Cardiac fibroblast (primary cell): ENCODE results near the gene TSPAN31.

Experiments
- DNase-seq, 2 donors: peaks; one replicate each; pipeline versions ENCODE4 v3.0.0 to v3.0.0-alpha.2; 2010; ENCODE audit warnings: low read depth in 2 of 2
- H3K4me3 ChIP-seq, 2 donors: replicated peaks in 1 of 2; 1 replicate in 1 of 2; 2 replicates in 1 of 2; pipeline ENCODE4 v1.5.1; 2011; ENCODE audit warnings: low read depth in 2 of 2, low read length in 2 of 2, mild to moderate bottlenecking in 2 of 2, moderate library complexity in 1 of 2
- TF ChIP-seq, protein P1 (sequence below): IDR thresholded peaks from one replicate; pipeline ENCODE4 v1.5.1; 2011; ENCODE audit warnings: low read depth, mild to moderate bottlenecking, low read length, inconsistent platforms

The TSPAN31 gene

DNA sequence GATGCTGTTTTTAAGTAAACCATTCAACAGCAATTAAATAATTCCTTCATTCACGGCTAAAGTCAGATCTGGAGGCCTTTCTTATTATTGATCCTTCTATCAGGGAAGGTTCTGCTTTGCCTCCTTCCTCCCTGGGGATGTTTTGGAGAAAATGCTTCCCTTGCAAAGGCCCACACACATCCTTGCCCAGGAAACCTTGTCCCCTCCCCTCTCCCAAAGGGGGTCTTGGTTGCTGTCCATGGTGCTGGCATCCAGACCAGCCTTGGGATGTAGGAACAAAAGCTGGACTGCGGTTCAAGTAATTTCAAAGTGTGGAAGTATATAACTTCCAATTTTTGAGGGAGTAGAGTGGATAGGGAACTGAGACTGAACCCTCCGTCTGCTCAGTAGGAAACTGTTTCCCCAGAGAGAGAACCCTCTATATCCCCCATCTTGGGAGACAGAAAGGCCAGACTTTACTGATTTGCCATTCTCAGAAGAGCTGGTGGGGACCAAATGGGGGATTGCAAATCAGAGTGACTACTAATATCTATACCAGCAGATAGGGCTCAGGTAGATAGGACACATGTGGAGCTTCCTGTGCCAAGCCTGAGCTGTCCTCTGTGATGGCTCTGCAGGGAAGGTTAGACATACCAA lies 15.6 kb downstream of the TSPAN31 start:
- H3K4me3 ChIP-seq = no peak overlapping the region
- DNase-seq = no peak
- TF ChIP-seq, protein P1, sequence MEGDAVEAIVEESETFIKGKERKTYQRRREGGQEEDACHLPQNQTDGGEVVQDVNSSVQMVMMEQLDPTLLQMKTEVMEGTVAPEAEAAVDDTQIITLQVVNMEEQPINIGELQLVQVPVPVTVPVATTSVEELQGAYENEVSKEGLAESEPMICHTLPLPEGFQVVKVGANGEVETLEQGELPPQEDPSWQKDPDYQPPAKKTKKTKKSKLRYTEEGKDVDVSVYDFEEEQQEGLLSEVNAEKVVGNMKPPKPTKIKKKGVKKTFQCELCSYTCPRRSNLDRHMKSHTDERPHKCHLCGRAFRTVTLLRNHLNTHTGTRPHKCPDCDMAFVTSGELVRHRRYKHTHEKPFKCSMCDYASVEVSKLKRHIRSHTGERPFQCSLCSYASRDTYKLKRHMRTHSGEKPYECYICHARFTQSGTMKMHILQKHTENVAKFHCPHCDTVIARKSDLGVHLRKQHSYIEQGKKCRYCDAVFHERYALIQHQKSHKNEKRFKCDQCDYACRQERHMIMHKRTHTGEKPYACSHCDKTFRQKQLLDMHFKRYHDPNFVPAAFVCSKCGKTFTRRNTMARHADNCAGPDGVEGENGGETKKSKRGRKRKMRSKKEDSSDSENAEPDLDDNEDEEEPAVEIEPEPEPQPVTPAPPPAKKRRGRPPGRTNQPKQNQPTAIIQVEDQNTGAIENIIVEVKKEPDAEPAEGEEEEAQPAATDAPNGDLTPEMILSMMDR = no peak

DNA sequence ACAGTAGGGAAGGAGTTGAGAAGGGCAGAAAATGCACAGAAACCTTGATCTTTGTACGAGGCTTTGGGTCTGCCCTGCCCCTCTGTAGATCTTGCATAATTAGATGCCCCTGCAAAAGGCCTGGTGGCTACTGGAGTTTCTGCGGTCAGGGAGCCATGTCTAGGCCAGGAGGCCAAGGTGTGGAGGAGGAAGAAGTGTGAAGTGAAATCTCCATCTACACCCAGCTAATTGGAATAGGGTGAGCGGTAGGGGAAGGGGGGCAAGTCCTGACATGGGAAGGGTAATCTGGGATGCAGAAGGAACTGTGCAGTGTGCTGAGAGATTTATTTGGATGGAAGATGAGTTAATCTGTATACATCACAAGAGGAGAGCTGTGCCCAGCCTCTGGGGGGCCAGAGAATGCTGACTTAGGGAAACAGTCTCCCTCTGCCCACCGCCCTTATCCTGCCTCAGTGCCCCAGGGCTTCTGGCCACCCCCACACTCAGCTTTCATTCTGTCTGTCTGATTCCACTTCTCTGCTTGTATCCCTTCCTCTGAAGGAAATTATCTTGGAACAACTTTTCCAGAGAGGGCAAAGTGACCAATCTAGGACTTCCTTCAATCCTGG lies 16.7 kb downstream of the TSPAN31 start:
- no peak overlapping the region for H3K4me3 ChIP-seq
- TF ChIP-seq, protein P1 = no peak
- no peak for DNase-seq

GRCh38 chr12:57762463-57762862 lies 17.6 kb downstream of the TSPAN31 start:
- no peak for DNase-seq
- TF ChIP-seq, protein P1 = no peak
- no peak overlapping the region for H3K4me3 ChIP-seq

DNA sequence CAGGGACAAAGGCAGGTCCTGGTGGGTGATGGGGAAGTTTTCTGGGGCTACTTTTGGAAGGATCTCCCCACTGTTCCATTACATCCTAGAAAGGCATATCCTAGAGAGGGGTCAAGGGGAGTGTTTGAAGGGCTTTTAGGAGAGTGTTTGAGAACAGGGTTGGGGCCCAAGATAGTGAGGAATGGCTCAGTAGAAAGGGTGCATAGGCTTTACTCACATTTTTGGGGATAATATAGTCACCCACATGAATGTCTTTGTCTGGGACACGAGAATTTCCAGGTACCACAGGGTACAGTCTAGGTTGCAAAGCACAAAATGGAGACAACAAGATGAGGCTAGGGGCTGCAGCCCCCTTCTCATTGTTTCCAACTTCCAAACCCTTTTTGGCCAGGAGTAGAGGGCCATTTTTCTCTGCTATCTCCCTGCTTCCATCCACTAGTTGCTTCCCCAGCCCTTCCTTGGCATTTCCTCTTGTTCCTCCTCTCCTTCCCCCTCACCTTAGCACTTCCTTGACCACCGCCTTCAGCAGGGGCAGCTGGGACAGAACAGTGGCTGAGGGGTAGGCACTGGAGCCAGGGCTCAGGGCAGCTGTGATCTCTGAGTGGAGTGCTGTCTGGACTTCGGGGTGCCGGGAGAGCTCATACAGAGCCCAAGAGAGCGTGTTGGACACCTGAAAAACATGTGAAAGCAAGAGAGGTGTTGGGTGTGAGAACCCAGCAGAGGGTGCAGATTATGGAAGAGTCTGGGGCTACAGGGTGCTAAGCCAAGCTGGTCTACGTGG lies 19.2 kb downstream of the TSPAN31 start:
- TF ChIP-seq, protein P1 = no peak
- no peak for DNase-seq
- H3K4me3 ChIP-seq = no peak overlapping the region

DNA sequence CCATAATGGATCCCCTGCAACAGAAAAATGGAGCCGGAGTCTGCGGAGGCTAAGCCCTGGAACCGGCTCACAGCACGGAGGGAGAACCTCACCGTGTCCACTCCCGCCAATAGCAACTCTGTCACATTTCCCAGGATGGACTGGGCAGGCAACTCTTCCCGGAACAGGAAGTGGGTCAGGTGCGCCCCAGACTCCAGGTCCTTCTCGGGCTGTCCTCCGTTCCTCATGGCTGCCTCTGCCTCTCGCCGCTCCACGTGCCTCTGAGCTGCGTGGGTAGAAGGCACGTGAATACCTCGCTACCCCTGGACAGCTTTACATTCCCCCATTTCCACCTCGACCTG lies 19.8 kb downstream of the TSPAN31 start:
- TF ChIP-seq, protein P1 = no peak
- no peak for DNase-seq
- H3K4me3 ChIP-seq = peak overlapping the region in 1 of 2 donors; percentile 41

DNA sequence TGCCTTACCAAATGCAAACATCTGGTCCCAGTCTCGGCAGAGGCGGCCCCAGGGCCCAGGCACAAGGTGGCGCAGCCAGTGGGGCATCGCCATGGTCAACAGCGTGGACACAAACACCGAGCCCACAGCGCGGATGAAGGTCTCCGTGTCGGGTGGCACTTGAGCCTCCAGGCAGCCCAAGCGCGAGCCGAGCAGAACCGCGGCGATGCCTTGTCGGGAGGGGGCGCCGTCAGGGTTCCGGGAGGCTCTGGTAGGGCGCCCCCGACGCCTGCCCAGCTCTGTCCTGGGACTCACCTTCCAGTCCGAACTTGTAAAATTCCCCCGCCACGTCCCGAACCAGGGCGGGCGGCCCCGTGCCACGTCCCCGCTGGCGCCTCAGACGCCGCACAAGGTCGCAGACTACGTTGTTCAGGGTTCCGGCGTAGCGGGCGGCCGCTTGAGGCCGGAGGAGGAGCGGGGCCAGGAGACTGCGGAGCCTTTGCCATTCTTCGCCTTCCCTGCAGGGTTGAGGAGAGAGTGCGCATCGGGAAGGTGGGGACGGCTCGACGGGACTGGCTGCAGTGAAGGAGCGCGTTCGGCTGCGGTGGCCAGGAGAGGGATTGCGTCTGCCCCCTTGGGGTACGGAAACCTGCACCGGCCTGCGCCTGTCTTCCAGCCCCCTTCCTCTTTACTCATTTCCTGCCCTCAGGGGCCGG lies 20.3 kb downstream of the TSPAN31 start:
- TF ChIP-seq, protein P1 = peak; percentile 43
- peak; percentile 25 to 32 for DNase-seq
- H3K4me3 ChIP-seq = peak overlapping the region; percentile 31 to 41
